Hepatocyte (in vitro differentiated cells): Measurements from ENCODE around the gene LIPT1. TPM values are rescaled to one million over a fixed set of nuclear protein-coding genes. Genes with fewer than 3 reads are reported as not detected.
A peak's percentile ranks its signal among the peaks of the same experiment; 100 is the strongest.

Experiments
- DNase-seq: peaks from one replicate; pipeline ENCODE4 v3.0.0-alpha.2; 2016; ENCODE audit warnings: low spot score
- H2AFZ ChIP-seq: fragments of 200-600 bp; sonication (generic); 2 replicates; pipeline ENCODE4 v1.6.0; 2016; ENCODE audit warnings: antibody characterized with exemption, mild to moderate bottlenecking
- H3K27ac ChIP-seq: fragments of 200-600 bp; sonication (generic); 2 replicates; pipeline ENCODE4 v1.5.1; 2016; ENCODE audit warnings: mild to moderate bottlenecking
- H3K27me3 ChIP-seq: fragments of 200-600 bp; sonication (generic); 2 replicates; pipeline ENCODE4 v1.6.1; 2016
- H3K36me3 ChIP-seq: fragments of 200-600 bp; sonication (generic); replicated peaks from 2 replicates; pipeline ENCODE4 v1.5.1; 2016; ENCODE audit warnings: low read depth; ENCODE audit not compliant: insufficient read depth
- H3K4me1 ChIP-seq: fragments of 200-600 bp; sonication (generic); 2 replicates; pipeline ENCODE4 v1.5.1; 2016; ENCODE audit warnings: mild to moderate bottlenecking, moderate library complexity; ENCODE audit not compliant: insufficient read depth
- H3K4me2 ChIP-seq: fragments of 200-600 bp; sonication (generic); 2 replicates; pipeline ENCODE4 v1.6.0; 2016
- H3K4me3 ChIP-seq: fragments of 200-600 bp; sonication (generic); 2 replicates; pipeline ENCODE4 v1.5.1; 2016; ENCODE audit warnings: mild to moderate bottlenecking
- H3K79me2 ChIP-seq: fragments of 200-600 bp; sonication (generic); 2 replicates; pipeline ENCODE4 v1.6.0; 2017; ENCODE audit warnings: mild to moderate bottlenecking
- H3K9me2 ChIP-seq: fragments of 200-600 bp; sonication (generic); replicated peaks from 2 replicates; pipeline ENCODE4 v1.6.0; 2017; ENCODE audit warnings: mild to moderate bottlenecking; ENCODE audit not compliant: insufficient read depth
- H3K9me3 ChIP-seq: fragments of 200-600 bp; sonication (generic); 2 replicates; pipeline ENCODE4 v1.5.1; 2016; ENCODE audit warnings: low read depth, mild to moderate bottlenecking
- H4K20me1 ChIP-seq: fragments of 200-600 bp; sonication (generic); 2 replicates; pipeline ENCODE4 v1.6.0; 2016; ENCODE audit warnings: mild to moderate bottlenecking; ENCODE audit not compliant: insufficient read depth, poor library complexity, severe bottlenecking
- EZH2 ChIP-seq: fragments of 200-600 bp; sonication (generic); IDR thresholded peaks from 2 replicates; pipeline ENCODE4 v1.6.1; 2016; ENCODE audit warnings: antibody characterized with exemption, mild to moderate bottlenecking, borderline replicate concordance
- EZH2phosphoT487 ChIP-seq: fragments of 200-600 bp; sonication (generic); IDR thresholded peaks from one replicate; pipeline ENCODE4 v1.6.1; 2018; ENCODE audit warnings: antibody characterized with exemption, mild to moderate bottlenecking, low read depth, moderate library complexity; ENCODE audit not compliant: unreplicated experiment, severe bottlenecking
- WGBS: methylation state at CpG from one replicate; pipeline ENCODE4 v1.1.6; 2016; ENCODE audit warnings: low lambda C conversion rate; ENCODE audit errors: missing lambda C conversion rate; 5-methylcytosine and 5-hydroxymethylcytosine counted together
- polyA plus RNA-seq: library from polyadenylated mRNA; unstranded; fragments of >200 nt; fragmentation: Nextera tagmentation; extraction: Ambion mirVana; gene quantifications from 2 replicates; pipeline ENCODE4 v1.2.1, GENCODE V29; 2016
- total RNA-seq: library from RNA; depleted of rRNA; stranded (reverse); fragments of >200 nt; gene quantifications from 2 replicates; pipeline ENCODE4 v1.2.3, GENCODE V29; 2014
- TF ChIP-seq, protein P1 (sequence below): fragments of 200-600 bp; sonication (generic); IDR thresholded peaks from 2 replicates; pipeline ENCODE4 v1.5.1; 2016; ENCODE audit warnings: antibody characterized with exemption, mild to moderate bottlenecking; ENCODE audit not compliant: poor library complexity

LIPT1 gene
- total and polyA plus RNA-seq, 2 experiments from 2014 or later: 5.9 to 6.1 TPM

DNA sequence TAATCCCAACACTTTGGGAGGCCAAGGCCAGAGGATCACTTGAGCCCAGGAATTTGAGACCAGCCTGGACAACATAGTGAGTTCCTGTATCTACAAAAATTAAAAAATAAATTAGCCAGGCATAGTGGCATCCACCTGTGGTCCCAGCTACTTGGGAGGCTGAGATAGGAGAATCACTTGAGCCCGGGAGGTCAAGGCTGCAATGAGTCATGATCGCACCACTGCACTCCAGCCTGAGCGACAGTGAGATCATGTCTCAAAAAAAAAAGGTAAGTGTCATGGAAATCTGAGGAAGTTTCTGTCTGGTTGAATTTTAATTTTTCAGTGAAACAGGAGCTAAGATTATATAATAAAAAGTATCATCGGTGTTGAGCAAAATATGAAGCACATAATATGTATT is 15.8 kb upstream of the LIPT1 start:
- WGBS: 94% methylated on average over 4 of the region's 4 CpGs
- Histone ChIP-seq H4K20me1 (no peaks in the 10 kb centered on the region), H3K4me1 (no peaks in the 10 kb centered on the region), H2AFZ (no peak overlapping the region), H3K9me2 (no peaks in the 10 kb centered on the region), H3K27me3 (no peaks in the 10 kb centered on the region), H3K4me3 (no peak overlapping the region), H3K27ac (no peak overlapping the region), H3K9me3 (no peaks in the 10 kb centered on the region), H3K79me2 (peaks cover 14% of the 10 kb centered on the region), H3K4me2 (no peak overlapping the region), H3K36me3 (no peaks in the 10 kb centered on the region)
- DNase-seq: no peak
- no peak for TF ChIP-seq EZH2
- TF ChIP-seq, protein P1, sequence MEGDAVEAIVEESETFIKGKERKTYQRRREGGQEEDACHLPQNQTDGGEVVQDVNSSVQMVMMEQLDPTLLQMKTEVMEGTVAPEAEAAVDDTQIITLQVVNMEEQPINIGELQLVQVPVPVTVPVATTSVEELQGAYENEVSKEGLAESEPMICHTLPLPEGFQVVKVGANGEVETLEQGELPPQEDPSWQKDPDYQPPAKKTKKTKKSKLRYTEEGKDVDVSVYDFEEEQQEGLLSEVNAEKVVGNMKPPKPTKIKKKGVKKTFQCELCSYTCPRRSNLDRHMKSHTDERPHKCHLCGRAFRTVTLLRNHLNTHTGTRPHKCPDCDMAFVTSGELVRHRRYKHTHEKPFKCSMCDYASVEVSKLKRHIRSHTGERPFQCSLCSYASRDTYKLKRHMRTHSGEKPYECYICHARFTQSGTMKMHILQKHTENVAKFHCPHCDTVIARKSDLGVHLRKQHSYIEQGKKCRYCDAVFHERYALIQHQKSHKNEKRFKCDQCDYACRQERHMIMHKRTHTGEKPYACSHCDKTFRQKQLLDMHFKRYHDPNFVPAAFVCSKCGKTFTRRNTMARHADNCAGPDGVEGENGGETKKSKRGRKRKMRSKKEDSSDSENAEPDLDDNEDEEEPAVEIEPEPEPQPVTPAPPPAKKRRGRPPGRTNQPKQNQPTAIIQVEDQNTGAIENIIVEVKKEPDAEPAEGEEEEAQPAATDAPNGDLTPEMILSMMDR: no peak
- TF ChIP-seq EZH2phosphoT487: no peak

DNA sequence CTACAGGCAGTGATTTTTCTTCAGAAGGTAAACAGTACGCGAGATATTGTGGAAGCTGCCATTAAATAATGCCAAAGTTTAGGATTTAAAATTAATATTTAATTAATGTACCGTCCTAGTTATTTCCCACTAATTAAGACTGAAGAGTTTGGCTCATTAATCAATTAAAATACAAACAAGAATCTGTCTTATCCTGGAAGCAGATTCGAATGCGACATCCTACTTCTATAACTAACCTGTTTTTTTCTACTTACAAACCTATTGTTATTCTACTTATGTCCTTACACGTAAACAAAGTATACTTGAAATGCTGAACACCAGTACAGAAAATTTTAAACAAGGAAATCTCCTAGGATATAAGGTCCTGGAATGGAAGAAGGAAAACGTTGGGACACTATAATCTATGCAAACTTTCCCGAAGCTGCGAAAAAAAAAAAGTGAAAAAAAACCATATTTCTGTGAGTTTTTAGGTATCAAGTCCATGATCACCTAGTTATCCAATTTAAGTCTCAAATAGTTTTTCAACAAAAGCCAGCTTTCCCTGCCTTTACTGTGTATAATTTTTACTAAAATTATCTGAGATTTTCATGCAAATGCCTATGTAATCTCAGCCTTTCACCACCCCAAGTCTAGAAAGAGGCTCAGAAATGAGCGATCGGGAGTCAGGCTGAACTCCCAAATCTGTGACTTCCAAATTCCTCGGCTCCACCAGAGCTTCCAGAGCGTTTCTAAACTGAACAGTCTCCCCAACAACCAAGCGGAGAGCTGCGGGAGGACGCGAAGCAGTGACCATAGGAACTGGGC is 14.5 kb upstream of the LIPT1 start:
- Histone ChIP-seq H3K36me3 (no peaks in the 10 kb centered on the region), H3K4me1 (no peaks in the 10 kb centered on the region), H4K20me1 (no peaks in the 10 kb centered on the region), H3K4me2 (peak overlapping the region; percentile 86), H2AFZ (peak overlapping the region; percentile 87), H3K27ac (peak overlapping the region; percentile 86), H3K4me3 (peak overlapping the region; percentile 59), H3K9me3 (no peaks in the 10 kb centered on the region), H3K27me3 (no peaks in the 10 kb centered on the region), H3K79me2 (peaks cover 14% of the 10 kb centered on the region), H3K9me2 (no peaks in the 10 kb centered on the region)
- TF ChIP-seq EZH2: no peak
- TF ChIP-seq EZH2phosphoT487: no peak
- TF ChIP-seq, protein P1: no peak
- DNase-seq: no peak
- 30% methylated on average over 17 of the region's 17 CpGs for WGBS

DNA sequence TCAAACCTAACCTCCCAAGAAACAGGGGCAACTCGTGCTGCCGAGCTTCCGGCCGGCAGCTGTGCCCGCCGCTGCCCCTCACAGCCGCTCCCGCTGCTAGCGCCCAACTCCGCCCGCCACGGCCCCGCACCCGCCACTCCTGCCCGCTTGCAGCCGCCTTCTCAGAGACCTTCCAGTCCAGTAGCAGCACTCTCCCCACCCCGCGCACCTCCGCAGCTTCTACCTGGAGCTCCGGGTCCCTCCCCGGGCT is 14.0 kb upstream of the LIPT1 start:
- no peaks in the 10 kb centered on the region for H3K9me2 ChIP-seq
- TF ChIP-seq EZH2phosphoT487: no peak
- TF ChIP-seq, protein P1: no peak
- no peak for TF ChIP-seq EZH2
- H3K27ac ChIP-seq: peak overlapping the region; percentile 86

More for the DNA sequence above, 14.0 kb upstream of the LIPT1 start:
- H3K4me2 ChIP-seq: peak overlapping the region; percentile 86
- H4K20me1 ChIP-seq: no peaks in the 10 kb centered on the region
- no peak for DNase-seq
- H2AFZ ChIP-seq: peak overlapping the region; percentile 87
- H3K79me2 ChIP-seq: peaks cover 14% of the 10 kb centered on the region
- H3K9me3 ChIP-seq: no peaks in the 10 kb centered on the region
- WGBS: 0% methylated on average over 8 of the region's 21 CpGs
- H3K27me3 ChIP-seq: no peaks in the 10 kb centered on the region
- H3K4me3 ChIP-seq: peak overlapping the region; percentile 59
- no peaks in the 10 kb centered on the region for H3K4me1 ChIP-seq
- H3K36me3 ChIP-seq: no peaks in the 10 kb centered on the region
